HG02623 (cell line): Measurements from ENCODE around the gene CDH24.

Experiments
- ATAC-seq: cut with Tn5 transposase; IDR thresholded peaks from one replicate; pipeline ENCODE4 v1.9.1; 2021; ENCODE audit warnings: moderate library complexity; ENCODE audit not compliant: unreplicated experiment

CDH24 gene, protein sequence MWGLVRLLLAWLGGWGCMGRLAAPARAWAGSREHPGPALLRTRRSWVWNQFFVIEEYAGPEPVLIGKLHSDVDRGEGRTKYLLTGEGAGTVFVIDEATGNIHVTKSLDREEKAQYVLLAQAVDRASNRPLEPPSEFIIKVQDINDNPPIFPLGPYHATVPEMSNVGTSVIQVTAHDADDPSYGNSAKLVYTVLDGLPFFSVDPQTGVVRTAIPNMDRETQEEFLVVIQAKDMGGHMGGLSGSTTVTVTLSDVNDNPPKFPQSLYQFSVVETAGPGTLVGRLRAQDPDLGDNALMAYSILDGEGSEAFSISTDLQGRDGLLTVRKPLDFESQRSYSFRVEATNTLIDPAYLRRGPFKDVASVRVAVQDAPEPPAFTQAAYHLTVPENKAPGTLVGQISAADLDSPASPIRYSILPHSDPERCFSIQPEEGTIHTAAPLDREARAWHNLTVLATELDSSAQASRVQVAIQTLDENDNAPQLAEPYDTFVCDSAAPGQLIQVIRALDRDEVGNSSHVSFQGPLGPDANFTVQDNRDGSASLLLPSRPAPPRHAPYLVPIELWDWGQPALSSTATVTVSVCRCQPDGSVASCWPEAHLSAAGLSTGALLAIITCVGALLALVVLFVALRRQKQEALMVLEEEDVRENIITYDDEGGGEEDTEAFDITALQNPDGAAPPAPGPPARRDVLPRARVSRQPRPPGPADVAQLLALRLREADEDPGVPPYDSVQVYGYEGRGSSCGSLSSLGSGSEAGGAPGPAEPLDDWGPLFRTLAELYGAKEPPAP

DNA sequence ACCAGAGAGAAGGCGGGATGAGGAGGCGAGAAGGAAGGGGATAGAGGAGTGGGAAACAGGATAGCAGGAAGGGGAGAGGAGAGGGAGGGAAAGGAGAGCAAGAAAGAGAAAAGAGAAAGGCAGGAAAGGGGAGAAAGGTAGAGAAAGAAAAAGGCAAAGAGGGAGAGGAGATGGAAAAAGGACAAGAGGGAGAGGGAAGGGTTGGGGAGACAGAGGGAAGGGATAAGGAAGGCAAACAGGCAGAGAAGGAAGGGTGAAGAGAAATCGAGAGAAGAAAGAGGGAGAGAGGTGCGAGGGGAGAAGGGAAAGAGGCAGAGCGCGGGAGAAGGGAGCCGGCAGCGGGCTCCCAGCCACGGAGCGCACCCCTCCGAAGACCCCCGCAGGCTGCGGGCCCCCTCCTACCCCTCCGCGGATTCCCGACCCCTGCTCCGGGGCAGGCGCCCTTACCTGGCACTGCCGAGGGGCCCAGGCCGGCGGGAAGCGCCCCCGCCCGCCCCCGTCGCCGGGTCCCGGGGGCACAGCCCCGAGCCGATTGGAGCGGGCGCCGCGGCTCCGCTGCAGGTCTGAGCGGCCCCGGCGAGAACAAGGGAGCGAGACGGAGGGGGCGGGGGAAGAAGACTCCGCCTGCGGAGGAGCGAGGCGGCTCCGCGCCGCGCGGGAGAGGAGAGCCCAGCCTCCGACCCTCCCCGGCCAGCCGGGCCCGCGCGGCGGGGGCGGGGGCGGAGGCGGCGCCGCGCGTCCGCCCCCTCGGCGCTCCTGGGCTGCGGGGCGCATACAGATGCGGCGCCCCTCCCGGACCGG is at the start of gene CDH24:
Gene CDH24 (minus strand): TSS at position 565 of the 801 bp plus-strand sequence. CDS start 1,787 bp downstream, outside the sequence.
- peak; percentile 47 for ATAC-seq

DNA sequence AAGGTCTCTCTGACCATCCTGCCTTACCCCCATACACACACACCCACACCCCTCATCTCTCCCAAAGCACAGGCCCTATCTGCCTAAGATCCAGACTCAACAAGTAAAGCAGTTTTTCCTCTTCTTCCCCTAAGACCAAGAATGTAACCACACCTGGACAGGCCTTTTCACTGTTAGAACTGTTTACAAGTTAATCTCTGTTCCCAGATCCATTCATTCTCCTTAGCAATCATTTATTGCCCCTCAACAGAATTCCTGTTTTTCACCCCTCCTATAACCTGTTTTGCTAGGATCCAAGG is 49.4 kb upstream of the CDH24 start:
- no peak for ATAC-seq

GRCh38 chr14:23105348-23105824 is 48.1 kb upstream of the CDH24 start:
- ATAC-seq, result no peak

DNA sequence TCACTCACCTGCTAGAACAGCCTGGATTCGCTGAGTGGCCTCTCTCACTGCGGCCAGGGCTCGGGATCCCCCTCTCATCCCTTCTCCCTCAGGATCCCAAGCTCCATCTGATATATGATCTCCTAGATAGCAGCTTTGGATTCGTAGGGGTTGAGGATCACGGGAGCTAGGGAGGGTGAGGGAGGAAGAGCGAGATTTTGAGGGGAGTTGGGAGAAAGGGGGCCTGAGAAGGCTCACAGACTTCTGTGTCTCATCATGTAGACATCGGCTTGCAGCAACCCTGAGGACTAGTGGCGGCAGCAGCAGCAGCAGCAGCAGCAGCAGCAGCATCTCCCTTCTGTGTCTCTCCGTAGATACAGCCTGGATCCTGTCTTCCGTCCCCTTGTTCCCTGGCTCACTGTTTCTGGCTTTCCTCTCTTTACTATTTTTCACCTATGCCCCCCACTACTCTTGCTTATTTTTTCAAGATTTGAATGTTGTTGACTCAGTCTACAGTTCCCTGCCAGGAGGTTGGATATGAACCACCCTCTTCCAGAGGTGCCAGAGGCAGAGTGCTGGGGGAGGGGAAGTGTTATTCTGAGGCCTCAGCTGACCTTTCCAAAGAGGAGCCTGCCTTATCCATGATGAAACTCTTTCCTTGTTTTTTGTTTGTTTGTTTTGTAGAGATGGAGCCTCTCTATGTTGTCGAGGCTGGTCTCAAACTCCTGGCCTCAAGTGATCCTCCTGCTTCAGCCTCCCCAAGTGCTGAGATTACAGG is 47.4 kb upstream of the CDH24 start, which contains the start of gene CIROP:
Gene CIROP (minus strand): TSS at position 399 of the 757 bp plus-strand sequence. CDS start 69 bp downstream, at position 330.
- no peak for ATAC-seq

DNA sequence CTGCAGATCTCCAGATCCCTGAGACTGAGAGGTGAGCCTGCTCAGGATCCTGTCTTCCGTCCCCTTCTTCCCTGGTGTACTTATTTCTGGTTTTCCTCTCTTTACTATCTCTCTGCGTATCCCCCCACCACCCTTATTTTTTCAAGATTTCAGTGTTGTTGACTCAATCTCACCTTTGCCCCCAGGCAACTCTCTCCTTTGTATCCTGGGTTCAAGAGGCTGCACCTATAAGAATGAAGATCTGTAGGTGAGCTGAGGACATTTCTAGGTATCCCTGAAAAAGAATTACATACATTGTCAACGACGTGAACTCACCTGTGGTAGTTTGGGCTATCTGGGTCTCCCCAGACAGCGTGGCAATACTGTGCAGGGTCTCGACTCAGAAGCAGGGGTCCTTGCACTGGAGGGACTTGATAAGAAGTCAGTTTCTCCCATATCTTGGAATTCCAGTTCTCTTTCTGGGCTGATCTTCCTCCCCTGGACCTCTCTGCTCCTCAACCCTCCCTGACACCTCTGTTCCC is 46.8 kb upstream of the CDH24 start:
- ATAC-seq, result no peak

- ATAC-seq, result no peak
These were observed 46.3 kb upstream of the CDH24 start for GRCh38 chr14:23103581-23103980.

DNA sequence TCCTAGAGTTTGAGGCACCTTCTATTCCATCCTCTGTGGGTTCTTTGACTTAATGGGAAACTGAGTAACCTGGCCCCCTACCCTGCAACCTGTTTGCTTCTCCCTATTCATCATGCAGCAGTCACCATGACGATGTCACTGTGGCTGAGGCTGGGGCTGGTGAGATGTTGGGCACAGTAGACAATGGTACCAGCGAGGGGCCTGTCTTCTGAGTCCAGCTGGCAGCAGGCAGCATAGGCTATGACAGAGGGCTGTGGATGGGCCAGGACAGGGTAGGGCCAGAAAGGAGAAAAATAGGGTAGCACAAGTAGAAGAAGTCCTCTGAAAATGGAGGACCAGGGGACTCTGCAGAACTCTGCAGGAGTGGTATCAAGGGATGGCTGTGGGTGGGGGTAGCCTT is 45.5 kb upstream of the CDH24 start:
- no peak for ATAC-seq

DNA sequence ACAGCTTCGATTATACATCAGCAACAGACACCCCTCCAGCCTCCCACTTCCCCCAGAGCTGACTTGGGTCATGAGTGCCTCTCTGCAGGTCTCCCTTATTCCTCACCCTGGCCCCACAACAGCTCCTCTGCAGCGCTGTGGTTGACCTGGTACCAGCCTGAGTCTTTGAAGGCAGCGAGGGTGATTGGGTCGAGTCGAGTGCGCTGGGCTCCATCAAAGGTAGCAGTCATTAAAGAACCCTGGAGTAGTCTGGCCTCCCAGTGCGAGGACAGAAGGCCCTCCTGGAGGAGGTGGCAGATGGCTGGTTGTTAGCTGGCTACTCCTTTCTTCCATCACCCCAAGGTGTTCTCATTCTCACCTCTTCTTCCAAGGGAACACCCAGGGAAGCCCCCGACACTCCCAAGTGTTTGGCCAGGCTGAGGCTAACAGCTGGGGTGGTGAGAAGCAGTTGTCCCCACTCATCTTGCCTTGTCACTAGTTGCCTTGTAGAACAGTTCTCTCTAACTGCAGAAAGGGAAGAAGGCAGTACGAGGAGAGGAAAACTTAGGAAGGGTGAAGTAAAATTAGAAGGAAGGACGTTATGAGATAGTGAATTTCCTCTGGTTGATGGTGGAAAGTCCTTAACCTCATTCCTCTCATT is 44.8 kb upstream of the CDH24 start:
- no peak for ATAC-seq

DNA sequence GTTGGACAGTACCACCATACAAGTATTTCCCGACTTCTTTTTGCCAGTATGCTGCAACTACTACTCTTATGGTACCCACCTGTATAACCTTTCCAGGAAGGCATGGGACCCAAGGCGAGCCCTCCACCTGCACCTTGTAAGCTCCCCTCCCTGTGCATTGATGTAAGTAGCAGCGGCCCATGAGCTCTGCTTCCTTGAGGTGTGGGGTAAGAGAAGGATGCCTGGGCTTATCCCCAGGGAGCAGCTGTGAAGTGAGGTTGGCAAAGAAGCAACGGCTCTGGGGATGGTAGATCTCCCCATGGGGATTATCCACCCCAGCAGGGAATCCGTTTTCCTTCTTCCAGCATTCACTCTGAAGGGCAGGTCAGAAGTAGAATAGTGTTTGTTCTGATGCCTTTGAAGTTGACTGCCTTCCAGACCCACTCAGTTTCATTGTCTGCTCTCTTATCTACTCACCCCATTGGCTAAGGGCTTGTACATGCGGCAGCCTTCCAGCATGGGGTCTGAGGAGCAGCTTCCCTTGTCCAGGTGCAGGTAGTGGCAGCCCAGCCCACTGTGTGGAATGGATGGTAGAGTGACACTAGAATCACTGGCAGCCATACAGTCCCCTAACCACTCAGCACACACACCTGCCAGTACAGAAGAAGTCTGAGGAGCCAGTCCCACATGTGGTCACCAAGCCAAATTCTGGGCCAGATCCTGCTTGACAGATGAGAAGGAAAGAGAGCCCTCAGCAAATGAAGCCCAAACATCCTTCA is 44.1 kb upstream of the CDH24 start:
- no peak for ATAC-seq

DNA sequence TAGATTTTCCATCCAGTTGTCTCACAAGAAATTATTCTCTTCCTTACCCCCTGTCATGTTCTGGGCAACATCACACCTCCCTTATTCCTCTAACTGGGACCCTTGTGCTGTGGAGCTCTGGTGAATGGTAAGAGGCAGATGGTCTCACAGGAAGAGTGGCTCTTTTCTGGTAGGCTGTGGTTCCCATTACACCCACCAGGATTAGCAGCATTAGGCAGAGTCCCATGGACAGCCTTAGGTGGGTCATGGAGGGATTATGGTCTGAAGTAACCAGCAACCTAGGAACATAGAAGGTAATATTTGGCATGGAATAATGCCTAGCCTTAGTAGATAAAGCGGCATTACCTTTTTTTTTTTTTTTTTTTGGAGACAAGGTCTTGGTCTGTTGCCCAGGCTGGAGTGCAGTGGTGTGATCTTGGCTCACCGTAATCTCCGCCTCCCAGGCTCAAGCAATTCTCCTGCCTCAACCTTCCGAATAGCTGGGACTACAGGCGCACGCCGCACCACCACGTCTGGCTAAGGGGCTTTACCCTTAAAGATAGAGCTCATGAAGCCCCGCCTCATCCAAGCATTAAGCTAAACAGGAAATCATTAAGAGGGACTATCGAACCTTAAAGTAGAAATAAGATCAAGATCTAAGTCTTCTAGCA is 42.0 kb upstream of the CDH24 start:
- ATAC-seq, result no peak

DNA sequence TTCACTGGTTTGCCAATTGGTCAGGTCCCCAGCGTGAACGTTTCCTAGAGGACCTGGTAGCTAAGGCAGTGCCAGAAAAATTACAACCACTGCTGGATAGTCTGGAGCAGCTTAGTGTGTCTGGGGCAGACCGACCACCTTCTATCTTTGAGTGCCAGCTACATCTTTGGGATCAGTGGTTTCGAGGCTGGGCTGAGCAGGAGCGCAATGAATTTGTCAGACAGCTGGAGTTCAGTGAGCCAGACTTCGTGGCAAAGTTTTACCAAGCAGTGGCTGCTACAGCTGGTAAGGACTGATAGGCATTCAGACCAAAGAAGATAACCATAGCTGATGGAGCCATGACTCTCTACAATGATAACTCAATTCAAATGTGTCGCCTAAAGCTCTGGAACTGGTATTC is 40.5 kb upstream of the CDH24 start:
- no peak for ATAC-seq

DNA sequence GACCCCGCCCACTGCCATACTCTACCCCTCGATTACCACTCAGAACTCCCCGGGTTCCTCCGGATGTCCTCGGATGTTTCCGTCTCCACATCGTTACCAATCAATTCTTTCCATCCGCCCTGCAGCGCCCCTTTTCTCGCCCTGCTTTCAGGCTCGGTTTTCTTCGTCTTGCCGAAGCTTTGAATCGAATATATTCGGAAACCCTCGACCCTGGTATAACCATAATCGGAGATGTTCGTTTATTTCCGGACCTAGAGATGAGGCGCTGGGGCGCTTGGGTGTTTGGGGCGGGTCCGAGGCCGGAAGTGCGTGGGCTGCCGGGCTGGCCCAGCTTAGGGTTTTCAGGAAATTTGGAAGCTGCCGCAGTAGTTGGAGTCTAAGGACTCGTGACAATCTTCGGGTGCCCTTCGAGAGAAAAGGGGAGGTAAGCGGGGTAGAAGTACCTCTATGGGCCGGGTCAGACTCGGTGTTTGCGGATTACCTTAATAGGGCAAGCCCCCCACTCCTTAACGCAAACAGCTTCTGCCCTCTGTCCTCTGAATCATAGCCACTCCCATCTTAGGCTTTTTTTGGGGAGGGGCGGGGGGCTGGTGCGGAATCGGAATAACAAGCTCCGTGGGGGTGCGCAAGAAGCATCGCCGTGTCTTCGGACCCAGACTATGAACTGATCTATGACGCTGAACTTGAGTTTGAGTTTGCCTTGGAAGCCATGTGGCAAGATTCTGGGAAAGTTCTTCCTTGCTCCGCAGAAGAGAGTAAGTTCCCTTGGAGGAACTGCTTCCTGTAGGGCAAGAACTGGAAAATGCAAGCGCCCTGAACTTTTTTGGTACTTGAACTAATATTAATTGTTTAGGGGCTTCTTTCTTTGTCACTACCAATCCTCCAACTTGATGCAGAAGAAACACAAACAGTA is 38.1 kb upstream of the CDH24 start, which contains the start of gene C14orf119:
Gene C14orf119 (plus strand): TSS at position 310 of the 913 bp plus-strand sequence. CDS start 2,154 bp downstream, outside the sequence.
- ATAC-seq, result peak; percentile 83

- peak; percentile 30 for ATAC-seq
These were observed 37.4 kb upstream of the CDH24 start, which contains the start of gene ACIN1 for GRCh38 chr14:23094666-23095195. Gene ACIN1, minus strand, starts transcription at chr14:23095136. Its CDS starts 24 bp downstream, at chr14:23095112.

- ATAC-seq, result no peak
These were observed 36.8 kb upstream of the CDH24 start for GRCh38 chr14:23093991-23094665.

GRCh38 chr14:23093526-23093925 is 36.2 kb upstream of the CDH24 start:
- ATAC-seq, result no peak

DNA sequence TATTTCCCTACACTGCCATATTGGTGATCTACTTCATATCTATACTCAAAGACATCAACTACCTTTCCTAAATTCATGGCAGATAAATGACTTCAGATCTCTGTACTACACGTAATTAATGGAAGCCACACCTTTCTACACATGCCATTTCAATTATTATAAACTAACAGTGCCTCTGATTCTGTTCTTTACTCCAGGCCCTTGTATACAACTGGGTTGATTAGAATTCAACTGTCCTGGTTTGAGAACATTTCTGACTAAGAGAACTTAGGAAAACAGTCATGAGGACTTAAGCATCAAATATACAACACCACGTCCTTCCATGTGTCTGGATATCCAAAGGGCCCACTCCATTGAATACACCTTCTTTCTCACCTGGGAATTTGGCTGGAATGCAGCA is 35.8 kb upstream of the CDH24 start:
- ATAC-seq, result no peak
